PFSK-1 (cell line): ENCODE data around the gene ATOH8.

Experiments used
- FOXP2 ChIP-seq: optimal IDR thresholded peaks from 2 replicates; pipeline ENCODE3; 2011; ENCODE audit warnings: borderline replicate concordance, control low read depth, inconsistent platforms; ENCODE audit not compliant: insufficient read depth; ENCODE audit errors: extremely low read length, extremely low read depth
- POLR2AphosphoS5 ChIP-seq: IDR thresholded peaks from 2 replicates; pipeline ENCODE4 v1.6.1; 2012; ENCODE audit warnings: low read depth, mild to moderate bottlenecking, control low read depth, low read length, moderate library complexity
- REST ChIP-seq, 2 experiments: IDR thresholded peaks; 2 replicates each; pipeline versions ENCODE4 v1.6.1 to v1.8.0; 2011 to 2012; ENCODE audit warnings: low read depth in 2 of 2, low read length in 2 of 2, control low read depth in 1 of 2, inconsistent platforms in 1 of 2, mild to moderate bottlenecking in 1 of 2, moderate library complexity in 1 of 2; ENCODE audit not compliant: insufficient read depth in 1 of 2
- SIN3A ChIP-seq: IDR thresholded peaks from 2 replicates; pipeline ENCODE4 v1.6.1; 2012; ENCODE audit warnings: mild to moderate bottlenecking, low read length, moderate library complexity, borderline replicate concordance; ENCODE audit not compliant: insufficient read depth
- TAF1 ChIP-seq: IDR thresholded peaks from 2 replicates; pipeline ENCODE4 v1.6.1; 2012; ENCODE audit warnings: low read length, control low read depth, borderline replicate concordance; ENCODE audit not compliant: insufficient read depth

Gene ATOH8

GRCh38 chr2:85706599-85707296 lies 47.0 kb upstream of the ATOH8 start:
- TF ChIP-seq TAF1 (no peak), FOXP2 (no peak), POLR2AphosphoS5 (no peak)

DNA sequence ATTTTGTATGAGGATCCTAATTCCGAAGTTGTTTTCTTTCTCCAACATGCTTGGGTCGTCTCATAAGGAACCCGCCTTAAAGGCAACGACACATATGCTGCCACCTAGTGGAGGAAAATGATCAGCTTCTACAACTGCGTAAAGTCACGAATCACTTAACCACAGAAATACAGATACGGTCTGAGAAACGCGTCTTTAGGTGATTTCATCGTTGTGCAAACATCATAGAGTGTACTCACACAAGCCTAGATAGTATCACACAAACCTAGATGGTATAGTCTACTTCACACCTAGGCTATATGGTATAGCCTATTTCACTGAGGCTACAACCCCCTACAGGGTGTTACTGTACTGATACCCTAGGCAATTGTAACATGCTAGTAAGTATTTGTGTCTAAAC lies 46.5 kb upstream of the ATOH8 start:
- TF ChIP-seq POLR2AphosphoS5 (no peak), TAF1 (no peak), REST (IDR thresholded peaks at IDR 0.05; ENCODE audit: insufficient read depth in 1 of 2, low read depth in 2 of 2, low read length in 2 of 2) (no peak), SIN3A (no peak), FOXP2 (no peak)

DNA sequence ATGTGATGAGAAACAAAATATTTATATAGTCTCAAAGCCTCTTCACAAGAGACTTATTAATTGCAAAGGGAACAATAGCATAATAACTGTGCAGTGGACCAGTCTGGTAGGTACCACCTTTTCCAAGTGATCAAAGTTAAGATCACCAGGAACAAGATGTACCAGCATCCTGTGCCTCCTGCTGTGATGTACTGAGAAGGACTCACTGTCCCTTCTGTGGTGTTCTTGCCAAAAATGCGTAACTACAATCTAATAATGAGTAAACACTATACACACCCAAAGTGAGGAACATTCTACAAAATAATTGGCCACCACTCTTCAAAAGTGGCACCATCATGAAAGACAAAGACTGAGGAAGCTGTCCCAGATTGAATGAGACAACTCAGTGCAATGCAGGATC lies 45.1 kb upstream of the ATOH8 start:
- TF ChIP-seq TAF1 (no peak), SIN3A (no peak), POLR2AphosphoS5 (no peak), FOXP2 (no peak), REST (IDR thresholded peaks at IDR 0.05; ENCODE audit: insufficient read depth in 1 of 2, low read depth in 2 of 2, low read length in 2 of 2) (no peak)

GRCh38 chr2:85709401-85709811 lies 44.4 kb upstream of the ATOH8 start:
- no peak for TF ChIP-seq FOXP2
- TF ChIP-seq TAF1, result no peak

GRCh38 chr2:85710687-85711577 lies 42.9 kb upstream of the ATOH8 start:
- TF ChIP-seq REST (IDR thresholded peaks at IDR 0.05; ENCODE audit: insufficient read depth in 1 of 2, low read depth in 2 of 2, low read length in 2 of 2), result no peak
- TF ChIP-seq TAF1, result no peak
- no peak for TF ChIP-seq SIN3A
- TF ChIP-seq POLR2AphosphoS5, result no peak
- TF ChIP-seq FOXP2, result no peak

DNA sequence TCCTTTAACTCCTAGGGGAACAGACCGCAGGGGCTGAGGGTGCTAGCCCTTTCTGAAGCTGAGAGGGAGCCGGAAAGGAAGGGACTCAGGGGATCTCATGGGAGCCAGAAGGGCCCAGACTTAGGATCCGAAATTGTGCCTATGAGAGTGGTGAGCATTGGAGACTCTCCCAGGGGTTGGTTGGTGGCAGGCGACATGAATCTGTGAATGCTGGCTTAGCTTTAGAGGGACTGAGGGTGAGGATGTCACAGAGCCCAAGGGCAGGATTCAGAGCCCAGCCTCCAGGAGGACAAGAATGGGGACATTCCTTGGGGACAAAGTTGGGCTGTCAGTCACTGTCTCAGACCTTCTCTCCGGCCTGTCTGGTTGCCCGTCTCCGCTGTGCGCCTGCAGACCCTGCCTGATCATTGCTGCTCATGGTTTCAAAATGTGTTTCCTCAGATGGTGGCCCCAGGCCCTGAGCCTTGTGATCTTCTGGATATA lies 42.2 kb upstream of the ATOH8 start:
- TF ChIP-seq FOXP2 (no peak), REST (IDR thresholded peaks at IDR 0.05; ENCODE audit: insufficient read depth in 1 of 2, low read depth in 2 of 2, low read length in 2 of 2) (no peak), SIN3A (no peak), POLR2AphosphoS5 (no peak), TAF1 (no peak)
